Smooth muscle cell (in vitro differentiated cells): ENCODE measurements around the gene TBC1D16. TPM values are rescaled to one million over a fixed set of nuclear protein-coding genes. Genes with fewer than 3 reads are reported as not detected.

Experiments
- DNase-seq: peaks from one replicate; lab custom pipeline; 2025; ENCODE audit not compliant: unreplicated experiment; lab: John Stamatoyannopoulos, UW
- H2AFZ ChIP-seq: fragments of 200-600 bp; sonication (generic); 2 replicates; pipeline ENCODE4 v1.6.0; 2016; ENCODE audit warnings: antibody characterized with exemption, low read depth, mild to moderate bottlenecking
- H3F3A ChIP-seq: fragments of 200-600 bp; sonication (generic); 2 replicates; pipeline ENCODE4 v1.6.0; 2017; ENCODE audit warnings: antibody characterized with exemption, low read depth
- H3K27ac ChIP-seq: fragments of 200-600 bp; sonication (generic); 2 replicates; pipeline ENCODE4 v1.5.1; 2016; ENCODE audit warnings: low read depth, mild to moderate bottlenecking
- H3K27me3 ChIP-seq: fragments of 200-600 bp; sonication (generic); 2 replicates; pipeline ENCODE4 v1.6.1; 2016; ENCODE audit warnings: low read depth, mild to moderate bottlenecking
- H3K36me3 ChIP-seq: fragments of 200-600 bp; sonication (generic); 2 replicates; pipeline ENCODE4 v1.5.1; 2016; ENCODE audit warnings: low read depth
- H3K4me1 ChIP-seq: fragments of 200-600 bp; sonication (generic); 2 replicates; pipeline ENCODE4 v1.5.1; 2016; ENCODE audit warnings: low read depth
- H3K4me2 ChIP-seq: fragments of 200-600 bp; sonication (generic); 2 replicates; pipeline ENCODE4 v1.6.0; 2016; ENCODE audit warnings: mild to moderate bottlenecking
- H3K4me3 ChIP-seq: fragments of 200-600 bp; sonication (generic); 2 replicates; pipeline ENCODE4 v1.5.1; 2016; ENCODE audit warnings: mild to moderate bottlenecking
- H3K79me2 ChIP-seq: fragments of 200-600 bp; sonication (generic); 2 replicates; pipeline ENCODE4 v1.6.0; 2016; ENCODE audit warnings: low read depth, mild to moderate bottlenecking
- H3K9ac ChIP-seq: fragments of 200-600 bp; sonication (generic); 2 replicates; pipeline ENCODE4 v1.6.0; 2016; ENCODE audit warnings: low read depth
- H3K9me3 ChIP-seq: fragments of 200-600 bp; sonication (generic); replicated peaks from 2 replicates; pipeline ENCODE4 v1.5.1; 2016; ENCODE audit warnings: low read depth
- H4K20me1 ChIP-seq: fragments of 200-600 bp; sonication (generic); 2 replicates; pipeline ENCODE4 v1.6.0; 2016; ENCODE audit warnings: low read depth
- WGBS: methylation state at CpG from one replicate; pipeline ENCODE4 v1.1.7; 2016; ENCODE audit warnings: low lambda C conversion rate; 5-methylcytosine and 5-hydroxymethylcytosine counted together
- polyA plus RNA-seq: library from polyadenylated mRNA; unstranded; fragments of >200 nt; fragmentation: Nextera tagmentation; extraction: Ambion mirVana; gene quantifications from 2 replicates; pipeline ENCODE4 v1.2.1, GENCODE V29; 2016
- total RNA-seq: library from RNA; depleted of rRNA; stranded (reverse); fragments of >200 nt; gene quantifications from 2 replicates; pipeline ENCODE4 v1.2.3, GENCODE V29; 2014
- TF ChIP-seq, protein P1 (sequence below): fragments of 200-600 bp; sonication (generic); IDR thresholded peaks from 2 replicates; pipeline ENCODE4 v1.5.1; 2017; ENCODE audit warnings: borderline replicate concordance, mild to moderate bottlenecking, antibody characterized with exemption; ENCODE audit not compliant: insufficient read depth, poor library complexity, severe bottlenecking

TBC1D16 gene
- total and polyA plus RNA-seq, 2 experiments from 2014 or later: 17.4 to 24.6 TPM

DNA sequence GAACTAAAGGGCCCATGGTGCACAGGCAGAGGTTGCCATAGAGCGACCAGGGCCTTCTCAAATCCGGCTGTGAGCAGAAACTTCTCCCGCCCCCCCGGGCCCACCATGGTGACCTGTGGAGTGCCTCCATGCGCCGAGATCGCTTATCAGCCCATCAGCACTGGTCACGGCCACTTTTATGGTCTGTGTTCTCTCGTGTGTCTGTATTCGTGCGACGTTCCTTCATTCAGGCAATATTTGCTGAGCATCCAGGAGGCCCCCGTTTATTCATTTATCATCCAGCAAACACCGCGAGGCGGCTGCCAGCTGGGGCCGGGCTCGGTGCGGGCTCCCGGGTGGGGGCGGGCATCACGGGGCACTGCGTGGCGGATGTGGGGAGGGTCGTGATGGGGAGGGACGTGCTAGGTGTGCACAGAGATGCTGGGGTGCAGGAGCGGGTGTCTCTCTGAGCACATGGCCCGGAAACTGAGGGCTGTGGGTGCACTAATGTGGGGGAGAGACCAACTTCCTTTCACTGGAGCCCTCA lies 108.5 kb downstream of the TBC1D16 start:
- H4K20me1 ChIP-seq: no peaks in the 10 kb centered on the region
- H3K4me1 ChIP-seq: peaks cover 12% of the 10 kb centered on the region
- H3K9ac ChIP-seq: no peak overlapping the region
- TF ChIP-seq, protein P1, sequence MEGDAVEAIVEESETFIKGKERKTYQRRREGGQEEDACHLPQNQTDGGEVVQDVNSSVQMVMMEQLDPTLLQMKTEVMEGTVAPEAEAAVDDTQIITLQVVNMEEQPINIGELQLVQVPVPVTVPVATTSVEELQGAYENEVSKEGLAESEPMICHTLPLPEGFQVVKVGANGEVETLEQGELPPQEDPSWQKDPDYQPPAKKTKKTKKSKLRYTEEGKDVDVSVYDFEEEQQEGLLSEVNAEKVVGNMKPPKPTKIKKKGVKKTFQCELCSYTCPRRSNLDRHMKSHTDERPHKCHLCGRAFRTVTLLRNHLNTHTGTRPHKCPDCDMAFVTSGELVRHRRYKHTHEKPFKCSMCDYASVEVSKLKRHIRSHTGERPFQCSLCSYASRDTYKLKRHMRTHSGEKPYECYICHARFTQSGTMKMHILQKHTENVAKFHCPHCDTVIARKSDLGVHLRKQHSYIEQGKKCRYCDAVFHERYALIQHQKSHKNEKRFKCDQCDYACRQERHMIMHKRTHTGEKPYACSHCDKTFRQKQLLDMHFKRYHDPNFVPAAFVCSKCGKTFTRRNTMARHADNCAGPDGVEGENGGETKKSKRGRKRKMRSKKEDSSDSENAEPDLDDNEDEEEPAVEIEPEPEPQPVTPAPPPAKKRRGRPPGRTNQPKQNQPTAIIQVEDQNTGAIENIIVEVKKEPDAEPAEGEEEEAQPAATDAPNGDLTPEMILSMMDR: no peak
- no peaks in the 10 kb centered on the region for H3K79me2 ChIP-seq
- H3K4me3 ChIP-seq: no peak overlapping the region
- H3K9me3 ChIP-seq: no peaks in the 10 kb centered on the region
- no peak overlapping the region for H3K4me2 ChIP-seq
- WGBS: 92% methylated on average over 28 of the region's 28 CpGs
- no peaks in the 10 kb centered on the region for H3K36me3 ChIP-seq
- H3K27ac ChIP-seq: no peak overlapping the region
- peaks cover 26% of the 10 kb centered on the region for H3K27me3 ChIP-seq
- no peak for DNase-seq
- no peaks in the 10 kb centered on the region for H3F3A ChIP-seq
- H2AFZ ChIP-seq: no peak overlapping the region

DNA sequence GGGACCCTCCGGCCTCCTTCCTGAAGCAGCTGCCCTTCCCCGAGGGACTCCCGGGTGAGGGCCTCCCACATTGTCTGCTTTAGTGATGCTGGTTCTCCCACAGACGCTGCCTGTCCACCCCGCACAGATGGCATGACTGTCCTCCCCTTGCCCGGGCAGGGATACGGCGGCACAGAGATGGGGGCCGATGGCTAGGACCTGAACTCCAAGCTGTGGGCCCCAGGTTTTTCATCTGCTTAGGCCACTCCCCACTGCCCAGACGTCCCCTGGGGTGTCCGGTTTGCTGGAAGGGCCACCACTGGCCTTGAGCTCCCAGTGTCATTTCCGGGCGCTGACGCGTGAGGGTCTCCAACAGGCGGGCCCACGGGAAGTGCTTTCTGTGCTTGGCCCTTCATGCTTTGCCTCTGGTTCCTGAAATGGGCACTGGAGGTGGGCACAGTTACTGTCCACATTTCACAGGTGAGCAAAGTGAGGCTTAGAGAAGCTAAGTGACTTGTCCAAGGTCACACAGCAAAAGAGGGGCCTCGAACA lies 109.0 kb downstream of the TBC1D16 start:
- H3K27ac ChIP-seq: no peak overlapping the region
- H3F3A ChIP-seq: no peaks in the 10 kb centered on the region
- H3K9me3 ChIP-seq: no peaks in the 10 kb centered on the region
- H4K20me1 ChIP-seq: no peaks in the 10 kb centered on the region
- DNase-seq: no peak
- no peak overlapping the region for H2AFZ ChIP-seq
- WGBS: 92% methylated on average over 18 of the region's 18 CpGs
- H3K4me3 ChIP-seq: no peak overlapping the region
- peaks cover 12% of the 10 kb centered on the region for H3K4me1 ChIP-seq
- no peaks in the 10 kb centered on the region for H3K79me2 ChIP-seq
- TF ChIP-seq, protein P1: no peak
- no peak overlapping the region for H3K9ac ChIP-seq
- H3K27me3 ChIP-seq: peaks cover 26% of the 10 kb centered on the region
- no peak overlapping the region for H3K4me2 ChIP-seq
- no peaks in the 10 kb centered on the region for H3K36me3 ChIP-seq

DNA sequence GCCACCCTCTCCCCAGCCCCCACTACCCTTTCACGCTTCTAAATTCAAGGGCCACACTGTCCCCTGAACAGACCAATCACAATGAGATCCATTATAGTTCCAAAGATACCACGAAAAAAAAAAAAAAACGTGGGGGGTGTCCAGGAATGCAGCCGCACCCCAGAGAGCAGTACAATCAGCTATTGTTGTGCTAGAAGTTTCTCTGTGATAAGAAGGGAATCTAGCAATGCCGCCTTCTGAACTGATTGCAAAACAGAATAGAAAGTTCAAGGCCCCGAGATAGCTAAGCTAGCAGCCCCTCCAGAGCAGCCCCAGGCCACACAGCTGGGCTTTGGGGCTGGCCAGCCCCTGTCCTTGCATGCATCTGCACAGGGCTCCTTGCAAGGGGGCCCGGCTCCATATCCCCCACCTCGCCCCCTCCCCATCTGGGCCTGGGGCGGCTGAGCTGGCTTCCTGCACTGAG lies 109.5 kb downstream of the TBC1D16 start:
- Histone ChIP-seq H4K20me1 (no peaks in the 10 kb centered on the region), H3K79me2 (no peaks in the 10 kb centered on the region), H3K4me2 (no peak overlapping the region), H3F3A (no peaks in the 10 kb centered on the region), H3K9me3 (no peaks in the 10 kb centered on the region), H3K9ac (no peak overlapping the region), H3K27me3 (peaks cover 22% of the 10 kb centered on the region), H2AFZ (no peak overlapping the region), H3K36me3 (no peaks in the 10 kb centered on the region), H3K4me3 (no peak overlapping the region), H3K4me1 (peaks cover 8% of the 10 kb centered on the region), H3K27ac (no peak overlapping the region)
- TF ChIP-seq, protein P1: no peak
- WGBS: 74% methylated on average over 9 of the region's 9 CpGs
- no peak for DNase-seq
